HG03439 (cell line): ENCODE data around the gene SLC12A5.

ENCODE experiments used
- ATAC-seq: cut with Tn5 transposase; IDR thresholded peaks from one replicate; pipeline ENCODE4 v1.9.1; 2021; ENCODE audit warnings: mild to moderate bottlenecking, moderate library complexity; ENCODE audit not compliant: unreplicated experiment

SLC12A5 gene

DNA sequence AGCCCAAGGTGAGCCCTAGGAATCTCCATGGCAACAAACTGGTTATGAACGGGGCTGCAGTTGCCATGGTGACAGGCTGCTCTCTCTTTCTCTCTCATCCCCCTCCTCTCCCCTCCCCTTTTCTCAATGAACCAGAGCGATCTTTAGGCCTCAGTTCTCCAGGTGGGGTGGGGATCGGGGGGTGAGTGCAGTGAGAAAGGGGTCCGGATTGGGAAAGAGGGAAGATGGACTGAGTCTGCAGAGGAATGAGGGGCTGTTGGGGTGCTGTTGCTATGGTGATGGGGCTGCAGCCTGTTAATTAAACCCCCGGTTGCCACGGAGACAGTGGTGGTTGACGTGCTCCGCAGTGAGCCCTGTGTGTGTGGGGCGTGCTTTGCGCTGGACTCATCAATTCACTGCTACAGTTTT, 3.6 kb upstream of the SLC12A5 start:
- ATAC-seq, result no peak

DNA sequence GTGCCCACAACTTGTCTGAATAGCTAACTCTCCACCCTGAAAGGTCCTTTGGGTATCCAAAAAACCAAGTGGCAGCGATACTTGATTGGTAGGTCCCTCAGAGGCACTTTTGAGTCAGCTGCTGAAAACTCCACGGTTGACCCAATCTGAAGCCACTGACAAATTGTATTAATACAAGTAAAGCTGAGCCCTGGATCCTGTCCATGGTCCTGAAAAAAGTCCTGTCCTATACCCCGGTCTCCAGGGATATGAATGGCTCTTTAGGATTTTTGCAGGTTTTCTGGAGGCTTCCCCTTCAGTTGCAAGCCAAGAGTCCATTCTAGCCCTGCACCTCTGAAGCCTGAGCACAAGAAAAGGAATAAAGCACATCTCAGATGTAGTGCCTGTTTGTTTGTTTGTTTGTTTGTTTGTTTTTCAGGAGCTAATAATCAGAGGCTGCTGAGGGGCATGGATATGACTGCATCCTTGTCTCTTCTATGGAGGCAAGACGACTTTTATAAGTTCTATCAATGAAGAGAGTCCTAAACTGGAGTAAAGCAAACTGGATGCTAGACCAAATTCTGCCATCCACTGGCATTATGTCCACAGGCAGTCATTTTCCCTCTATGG, 1.7 kb upstream of the SLC12A5 start:
- ATAC-seq, result no peak

DNA sequence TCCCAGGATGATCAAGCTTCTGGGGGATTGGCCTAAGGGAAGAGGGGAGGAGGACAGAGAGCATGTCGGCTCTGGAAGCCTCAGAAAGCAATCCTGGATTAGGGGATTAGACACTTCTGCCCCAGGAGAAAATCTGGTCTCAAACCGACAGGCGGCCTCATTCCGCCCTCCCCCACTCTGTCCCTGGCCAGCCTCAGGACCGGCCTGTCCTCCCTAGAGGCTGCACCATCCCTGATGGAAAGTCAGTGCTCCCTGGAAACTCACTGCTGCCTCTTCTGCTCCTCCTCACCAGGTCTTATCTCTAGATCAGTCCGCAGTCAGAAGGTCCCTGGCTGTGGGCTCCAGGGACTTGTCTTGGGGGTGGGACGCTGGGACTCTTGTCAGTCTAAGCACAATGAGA, 905 bp upstream of the SLC12A5 start:
- ATAC-seq, result no peak

DNA sequence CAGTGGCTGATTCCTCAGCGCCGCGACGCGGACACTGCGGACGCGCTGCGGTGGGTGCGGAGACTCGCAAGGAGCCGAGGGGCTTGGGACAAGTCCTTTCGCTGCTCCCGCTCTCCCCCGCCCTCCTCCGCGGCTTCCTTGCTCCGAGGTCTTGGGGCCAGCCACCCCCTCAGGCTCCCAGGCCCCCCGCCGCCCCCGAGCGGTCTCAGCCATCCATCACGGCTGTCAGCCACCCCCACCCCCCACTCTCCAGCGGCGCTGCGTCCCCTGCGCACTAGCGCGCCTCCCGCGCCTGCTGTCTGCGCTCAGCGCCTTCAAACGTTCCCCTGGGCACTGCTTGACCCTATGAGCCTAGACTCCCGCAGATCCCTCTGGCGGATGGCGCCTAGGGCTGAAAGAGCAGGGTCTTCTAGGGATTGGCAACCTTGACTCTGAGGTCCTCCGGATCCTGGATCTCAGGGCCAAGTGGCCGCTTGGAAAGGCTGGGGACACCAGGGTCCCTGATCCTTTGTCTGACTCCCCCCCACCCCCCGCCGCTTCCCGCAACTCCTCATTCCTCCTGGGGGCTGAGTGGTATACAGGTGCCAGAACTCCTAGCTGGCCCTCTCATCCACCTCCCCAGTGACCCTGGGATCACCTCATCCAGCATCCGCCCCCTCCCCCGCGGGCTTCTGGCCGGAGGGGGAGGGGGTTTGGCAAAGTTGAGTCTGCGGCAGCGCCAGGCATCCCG, 1.4 kb downstream of the SLC12A5 start:
- ATAC-seq, result no peak

DNA sequence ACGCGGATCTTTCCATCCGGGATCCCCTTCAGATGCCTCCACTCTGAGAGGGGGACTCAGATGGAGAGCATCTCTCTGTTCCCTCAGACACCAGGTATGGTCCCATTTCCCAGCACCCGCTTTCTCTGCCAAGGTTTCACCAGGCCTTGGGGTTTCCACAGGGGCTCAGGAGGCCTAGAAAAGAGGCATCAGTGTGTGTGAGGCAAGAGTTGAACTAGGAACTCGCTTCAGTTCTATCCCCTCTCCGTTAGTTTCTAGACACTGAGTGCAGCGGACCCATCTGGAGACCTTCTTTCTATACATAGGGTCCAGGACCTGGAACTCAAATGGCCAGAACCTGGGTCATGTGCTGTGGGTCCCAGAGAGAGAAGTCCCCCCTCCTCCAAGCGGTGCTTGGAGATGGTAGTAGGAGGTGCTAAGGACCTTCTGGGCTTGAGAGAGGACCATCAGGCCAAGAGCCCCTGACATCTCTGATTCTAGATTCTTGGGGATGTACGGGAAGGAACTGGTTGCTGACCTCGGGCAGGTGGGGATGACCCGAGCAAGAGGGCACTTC, 2.1 kb downstream of the SLC12A5 start:
- ATAC-seq, result no peak

DNA sequence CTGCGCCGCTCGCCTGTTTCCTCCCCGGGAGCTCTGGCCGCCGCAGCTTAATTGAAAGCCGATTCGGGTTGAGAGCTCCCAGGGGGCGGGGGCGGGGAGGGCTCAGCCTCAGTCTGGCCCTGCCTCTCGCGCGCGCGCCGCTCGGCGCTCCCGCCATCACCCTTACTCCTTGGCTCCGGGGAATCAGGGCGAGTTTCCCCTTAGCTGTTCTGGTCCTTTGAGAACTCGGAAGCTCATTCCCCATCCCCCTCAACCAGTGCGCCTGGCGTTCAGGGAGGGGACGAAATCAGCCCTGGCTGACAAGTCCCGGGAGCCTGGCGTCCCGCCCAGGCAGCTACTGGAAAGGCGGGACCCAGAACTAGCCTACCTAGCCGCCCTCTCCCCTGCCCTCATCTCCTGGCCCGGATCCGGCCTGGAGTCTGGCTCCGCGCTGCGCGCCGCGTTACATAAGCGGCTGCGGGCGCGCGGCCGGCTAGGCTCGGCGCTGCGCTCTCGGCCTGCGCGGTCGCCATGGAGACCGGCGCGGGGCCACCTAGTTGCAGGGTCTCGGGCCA, 2.8 kb downstream of the SLC12A5 start:
- no peak for ATAC-seq

DNA sequence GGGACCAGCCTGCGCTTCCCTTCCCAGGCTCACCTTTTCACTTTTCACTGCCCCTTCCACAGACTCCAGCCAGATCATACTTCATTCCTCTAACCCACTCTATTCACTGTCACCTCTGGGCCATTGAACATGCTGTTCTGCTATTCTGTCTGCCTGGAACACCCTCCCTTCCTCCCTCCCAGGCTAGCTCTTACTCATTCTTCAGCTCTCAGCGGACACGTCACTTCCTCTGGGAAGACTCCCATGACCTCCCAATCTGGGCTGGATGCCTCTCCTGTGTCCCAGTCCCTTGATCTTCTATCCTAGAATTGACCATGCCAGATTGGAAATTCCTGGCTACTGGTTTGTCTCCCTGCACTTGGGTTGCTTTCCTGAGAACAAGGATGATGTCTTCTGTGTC, 5.0 kb downstream of the SLC12A5 start:
- ATAC-seq, result no peak

DNA sequence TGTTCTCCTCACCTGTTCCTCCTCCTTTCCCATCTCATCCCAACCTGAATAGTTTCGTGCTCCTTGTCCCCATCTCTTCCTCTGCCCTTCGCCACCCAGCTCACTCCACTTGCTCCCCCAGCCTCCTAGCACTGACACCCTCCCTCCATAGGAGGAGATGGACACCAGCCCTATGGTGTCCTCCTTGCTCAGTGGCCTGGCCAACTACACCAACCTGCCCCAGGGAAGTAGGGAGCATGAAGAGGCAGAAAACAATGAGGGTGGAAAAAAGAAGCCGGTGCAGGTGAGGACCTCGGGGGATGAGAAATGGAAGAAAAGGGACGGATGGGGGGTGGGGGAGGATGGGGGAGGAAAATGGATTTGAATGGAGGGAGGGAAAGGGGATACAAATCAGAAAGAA, 6.2 kb downstream of the SLC12A5 start:
- no peak for ATAC-seq

DNA sequence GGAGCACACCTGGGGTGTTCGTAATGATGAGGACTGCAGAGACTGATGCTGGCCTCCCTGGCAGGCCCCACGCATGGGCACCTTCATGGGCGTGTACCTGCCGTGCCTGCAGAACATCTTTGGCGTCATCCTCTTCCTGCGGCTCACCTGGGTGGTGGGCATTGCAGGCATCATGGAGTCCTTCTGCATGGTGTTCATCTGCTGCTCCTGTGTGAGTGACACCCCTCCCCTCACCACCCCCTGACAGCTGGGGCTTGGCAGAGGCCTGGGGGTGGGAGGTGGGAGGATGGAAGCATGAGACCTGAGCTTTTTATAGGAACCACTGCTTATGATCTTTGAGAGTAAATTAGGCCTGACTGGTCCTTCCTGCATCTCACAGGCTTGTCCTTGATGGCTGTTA, 6.7 kb downstream of the SLC12A5 start:
- ATAC-seq, result no peak

DNA sequence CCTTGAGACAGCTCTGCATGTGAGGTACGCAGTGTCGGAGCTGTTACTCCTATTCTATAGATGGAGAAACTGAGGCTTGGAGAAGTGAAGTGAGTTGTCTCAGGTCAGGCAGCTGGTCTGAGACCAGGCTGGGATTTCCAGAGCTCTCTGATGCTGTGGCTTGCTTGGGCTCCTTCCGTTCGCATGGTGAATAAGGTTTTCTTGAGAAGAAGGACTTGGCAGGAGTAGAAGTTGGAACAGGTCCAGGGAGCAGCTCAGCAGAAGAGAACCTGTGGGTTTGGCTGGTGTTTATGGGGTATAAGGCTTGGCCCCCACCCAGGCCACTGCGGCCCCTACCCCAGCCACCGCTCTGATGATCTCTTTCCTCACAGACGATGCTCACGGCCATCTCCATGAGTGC, 7.4 kb downstream of the SLC12A5 start:
- ATAC-seq, result no peak

DNA sequence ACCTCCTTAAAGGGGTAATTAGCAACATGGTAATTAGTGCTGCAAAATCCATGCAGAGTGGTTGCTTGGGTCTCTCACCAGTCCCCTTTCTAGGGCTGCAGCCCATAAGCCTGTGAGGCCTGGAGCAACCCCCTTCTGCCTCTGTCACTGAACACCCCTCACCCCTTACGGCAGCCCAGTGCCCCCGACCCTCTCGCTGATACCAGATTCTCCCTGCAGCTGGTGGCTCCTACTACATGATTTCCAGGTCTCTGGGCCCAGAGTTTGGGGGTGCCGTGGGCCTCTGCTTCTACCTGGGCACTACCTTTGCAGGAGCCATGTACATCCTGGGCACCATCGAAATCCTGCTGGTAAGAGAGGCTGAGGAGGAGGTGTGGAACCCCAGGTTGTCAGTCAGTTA, 8.0 kb downstream of the SLC12A5 start:
- no peak for ATAC-seq

DNA sequence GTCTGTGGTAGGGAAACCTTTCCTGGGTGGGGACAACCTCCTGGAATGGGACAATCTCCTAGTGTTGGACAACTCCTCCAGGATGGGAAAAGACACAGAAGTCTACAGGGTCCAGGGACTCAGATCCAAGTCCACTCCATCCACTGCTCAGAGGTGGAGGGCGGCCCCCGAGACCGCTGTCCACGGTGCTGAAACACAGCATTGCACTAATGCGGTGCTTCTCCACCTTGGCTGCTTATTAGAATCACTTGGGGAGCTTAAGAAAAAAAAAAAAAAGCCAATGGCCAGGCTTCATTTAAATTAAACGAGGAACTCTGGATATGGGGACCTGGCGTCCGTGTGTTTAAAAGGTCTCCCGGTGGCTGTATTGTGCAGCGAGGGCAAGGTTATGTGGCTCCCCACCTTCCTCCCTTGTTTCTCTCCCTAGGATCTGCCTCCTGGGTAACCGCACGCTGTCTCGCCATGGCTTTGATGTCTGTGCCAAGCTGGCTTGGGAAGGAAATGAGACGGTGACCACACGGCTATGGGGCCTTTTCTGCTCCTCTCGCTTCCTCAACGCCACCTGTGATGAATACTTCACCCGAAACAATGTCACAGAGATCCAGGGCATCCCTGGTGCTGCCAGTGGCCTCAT, 12.0 kb downstream of the SLC12A5 start:
- ATAC-seq, result no peak

DNA sequence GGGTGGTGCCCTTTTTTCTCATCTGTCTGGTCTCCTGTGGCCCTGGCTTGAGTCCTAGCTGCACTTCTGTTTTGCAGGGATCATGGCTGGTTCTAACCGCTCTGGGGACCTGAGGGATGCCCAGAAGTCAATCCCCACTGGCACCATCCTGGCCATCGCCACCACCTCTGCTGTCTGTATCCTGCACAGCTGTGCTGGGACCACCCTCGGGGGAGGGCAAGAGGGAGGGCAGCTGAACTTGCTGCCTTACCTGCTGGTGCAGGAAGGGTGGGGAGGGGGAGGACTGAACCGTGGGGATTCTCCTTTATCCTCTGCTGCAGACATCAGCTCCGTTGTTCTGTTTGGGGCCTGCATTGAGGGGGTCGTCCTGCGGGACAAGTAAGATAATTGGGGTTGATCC, 14.5 kb downstream of the SLC12A5 start:
- ATAC-seq, result no peak

DNA sequence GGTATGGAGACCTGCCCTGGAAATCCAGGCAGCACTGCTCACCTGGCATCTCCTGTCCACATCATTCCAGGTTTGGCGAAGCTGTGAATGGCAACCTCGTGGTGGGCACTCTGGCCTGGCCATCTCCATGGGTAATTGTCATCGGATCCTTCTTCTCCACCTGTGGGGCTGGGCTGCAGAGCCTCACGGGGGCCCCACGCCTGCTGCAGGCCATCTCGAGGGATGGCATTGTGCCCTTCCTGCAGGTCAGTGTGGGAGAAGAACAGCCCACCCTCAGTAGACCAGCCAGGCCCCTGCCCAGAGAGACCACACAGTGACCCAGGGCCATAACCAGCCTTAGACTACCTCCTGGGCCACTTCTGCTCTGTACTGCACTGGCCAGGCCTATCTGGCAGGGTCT, 15.9 kb downstream of the SLC12A5 start:
- ATAC-seq, result no peak

DNA sequence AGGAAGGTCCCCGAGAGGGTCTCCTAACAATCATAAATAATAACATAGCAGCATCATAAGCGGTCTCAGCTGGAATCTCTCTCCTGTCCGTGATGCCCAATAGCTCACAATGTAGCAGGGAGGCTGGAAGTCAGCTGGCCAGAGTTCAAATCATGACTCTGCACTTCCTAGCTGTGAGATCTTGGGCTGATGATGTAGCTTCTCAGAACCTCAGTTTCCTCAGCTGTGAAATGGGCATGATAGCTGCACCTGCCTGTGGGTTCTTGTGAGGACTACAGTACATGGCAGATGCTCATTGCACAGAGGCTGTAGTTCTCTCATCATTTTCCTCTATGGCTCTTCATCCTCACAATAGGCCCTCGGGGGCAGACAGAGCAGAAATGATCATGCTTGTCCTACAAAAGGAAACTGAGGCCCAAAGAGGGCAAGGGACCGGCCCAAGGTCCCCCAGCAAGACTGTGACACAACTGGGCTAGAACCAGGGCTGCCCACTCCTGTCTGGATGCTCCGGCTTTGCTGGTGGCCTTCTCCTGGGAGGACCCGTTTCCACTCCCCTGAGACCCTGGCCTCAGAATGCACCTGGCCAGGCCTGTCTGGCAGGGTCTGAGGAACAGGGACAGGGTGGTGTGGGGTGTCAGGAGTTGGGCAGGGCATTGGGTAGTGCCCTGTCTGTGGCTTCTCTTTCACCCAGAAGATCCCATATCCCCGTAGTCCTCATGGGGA, 17.7 kb downstream of the SLC12A5 start:
- ATAC-seq, result no peak

DNA sequence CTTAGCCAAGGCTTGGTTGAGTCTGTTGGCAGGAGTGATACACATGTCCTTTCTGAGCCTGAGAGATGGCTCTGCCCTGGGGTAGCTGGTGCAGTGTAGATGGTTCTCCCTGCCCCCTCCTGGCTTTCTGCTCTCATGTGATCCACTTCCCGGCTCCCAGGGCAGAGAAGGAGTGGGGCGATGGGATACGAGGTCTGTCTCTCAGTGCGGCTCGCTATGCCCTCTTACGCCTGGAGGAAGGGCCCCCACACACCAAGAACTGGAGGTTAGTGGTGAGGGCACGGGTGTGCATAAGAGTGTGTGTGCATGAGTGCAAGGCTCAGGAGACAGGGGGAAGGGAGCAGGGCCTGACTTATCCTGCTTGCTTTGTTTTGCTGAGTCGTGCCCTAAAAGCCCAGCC, 18.8 kb downstream of the SLC12A5 start:
- no peak for ATAC-seq

DNA sequence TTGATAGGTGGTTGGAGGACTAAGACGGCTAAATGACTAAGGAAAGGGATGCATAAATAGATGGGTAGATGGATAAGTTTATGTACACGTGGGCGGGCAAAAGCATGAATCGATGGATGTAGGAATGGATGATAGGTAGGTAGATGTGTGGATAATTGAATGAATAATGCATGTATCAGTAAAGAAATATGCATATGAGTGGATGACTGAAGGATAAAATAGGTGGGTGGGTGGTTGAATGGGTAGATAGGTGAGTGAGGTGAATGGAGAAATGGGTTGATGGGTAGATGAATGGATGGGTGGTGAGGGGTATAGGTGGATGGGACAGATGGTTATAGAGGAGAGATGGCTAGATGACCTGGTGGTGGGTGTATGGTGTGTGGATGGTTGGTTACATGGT, 20.2 kb downstream of the SLC12A5 start:
- no peak for ATAC-seq

DNA sequence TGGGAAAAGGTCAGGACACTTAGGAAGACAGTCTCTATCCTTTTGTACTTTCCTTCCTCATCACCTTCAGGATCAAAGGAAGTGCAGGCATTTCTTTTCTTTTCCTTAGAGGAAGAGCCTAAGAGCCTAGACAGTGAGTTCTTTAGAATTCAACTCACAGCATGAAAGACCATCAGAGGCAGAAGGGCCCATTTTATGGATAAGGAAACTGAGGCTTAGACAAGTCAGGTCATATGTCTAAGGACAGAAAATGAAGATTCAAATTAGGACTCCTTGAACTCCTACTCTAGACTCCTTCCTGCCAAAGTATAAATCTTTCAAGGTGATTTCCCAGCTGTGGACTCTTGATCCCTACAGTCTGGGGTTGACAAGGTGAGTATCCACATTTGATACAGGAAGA, 20.8 kb downstream of the SLC12A5 start:
- no peak for ATAC-seq

DNA sequence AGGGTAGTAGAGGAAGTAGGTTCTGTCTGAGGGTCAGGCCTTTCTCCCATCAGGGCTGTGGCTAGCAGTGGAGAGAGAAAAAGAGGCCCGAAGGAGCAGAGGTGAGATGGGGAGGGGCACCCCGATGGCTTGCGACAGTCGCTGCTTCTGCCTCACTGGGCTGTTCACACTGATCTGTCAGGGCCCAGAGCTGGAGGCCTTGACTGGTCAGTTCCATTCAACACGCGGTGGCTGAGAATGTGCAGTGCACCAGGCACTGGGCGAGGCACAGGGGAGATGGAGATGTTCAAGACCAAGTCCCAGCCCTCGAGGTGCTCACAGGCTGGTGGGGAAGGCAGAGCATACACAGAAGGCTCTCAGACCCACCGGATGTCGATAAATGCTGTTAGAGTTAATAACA, 21.4 kb downstream of the SLC12A5 start:
- no peak for ATAC-seq

DNA sequence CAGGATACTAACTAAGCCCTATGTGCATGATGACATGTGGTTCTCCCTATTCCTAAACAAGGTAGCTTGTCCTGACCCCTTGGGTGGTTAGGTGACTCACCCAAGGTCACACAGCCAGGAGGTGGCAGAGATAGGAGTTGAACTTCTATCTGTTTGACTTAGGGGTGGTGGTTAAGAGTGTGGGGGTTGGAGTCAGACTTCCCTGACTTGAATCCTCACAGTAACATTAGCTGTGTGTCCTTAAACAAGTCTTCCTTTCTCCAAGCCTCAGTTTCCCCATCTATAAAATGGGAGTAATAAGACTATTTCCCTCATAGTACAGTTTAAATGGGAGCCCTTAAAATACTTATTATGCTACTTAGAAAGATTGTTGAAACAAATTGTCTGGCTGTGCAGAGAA, 21.9 kb downstream of the SLC12A5 start:
- no peak for ATAC-seq
